Right lobe of liver (tissue), 4 donors: ENCODE results near the gene FUT4.

Source experiments
- POLR2A ChIP-seq: fragments of 450-650 bp; IDR thresholded peaks from one replicate; pipeline ENCODE4 v1.6.1; 2017; ENCODE audit warnings: antibody characterized with exemption, mild to moderate bottlenecking
- TF ChIP-seq, protein P1 (sequence below), 4 donors: fragments of 200-600 bp in 3 of 4; fragments of 450-650 bp in 1 of 4; IDR thresholded peaks; one replicate each; pipeline versions ENCODE4 v1.5.1 to v1.8.0; 2016 to 2022; ENCODE audit warnings: antibody characterized with exemption in 4 of 4, mild to moderate bottlenecking in 2 of 4
- donor health status: DM: no; HTN: no; CAD: no.
- donor health status: DM: no; HTN: no; CAD: no.
- donor health status: DM: no; HTN: yes; CAD: no.

DNA sequence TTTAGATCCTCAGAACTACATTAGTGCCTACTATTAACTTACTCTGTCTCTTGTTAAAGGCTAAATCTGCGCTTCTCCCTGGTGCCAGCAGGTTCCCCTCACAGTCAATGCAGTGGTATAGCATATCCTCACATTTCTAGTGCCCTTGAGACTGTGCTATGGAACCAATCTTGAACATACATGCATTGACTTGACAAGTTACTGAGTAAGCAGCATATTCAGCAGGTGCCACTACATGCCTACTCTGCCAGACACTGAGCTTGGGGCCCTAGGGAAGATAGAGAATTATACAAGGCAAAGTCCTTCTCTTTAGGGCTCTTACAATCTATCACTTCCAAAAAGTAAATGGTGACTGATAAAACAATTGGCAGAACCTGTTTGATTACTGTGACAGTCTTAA lies 3.2 kb downstream of the FUT4 start:
- TF ChIP-seq, protein P1, sequence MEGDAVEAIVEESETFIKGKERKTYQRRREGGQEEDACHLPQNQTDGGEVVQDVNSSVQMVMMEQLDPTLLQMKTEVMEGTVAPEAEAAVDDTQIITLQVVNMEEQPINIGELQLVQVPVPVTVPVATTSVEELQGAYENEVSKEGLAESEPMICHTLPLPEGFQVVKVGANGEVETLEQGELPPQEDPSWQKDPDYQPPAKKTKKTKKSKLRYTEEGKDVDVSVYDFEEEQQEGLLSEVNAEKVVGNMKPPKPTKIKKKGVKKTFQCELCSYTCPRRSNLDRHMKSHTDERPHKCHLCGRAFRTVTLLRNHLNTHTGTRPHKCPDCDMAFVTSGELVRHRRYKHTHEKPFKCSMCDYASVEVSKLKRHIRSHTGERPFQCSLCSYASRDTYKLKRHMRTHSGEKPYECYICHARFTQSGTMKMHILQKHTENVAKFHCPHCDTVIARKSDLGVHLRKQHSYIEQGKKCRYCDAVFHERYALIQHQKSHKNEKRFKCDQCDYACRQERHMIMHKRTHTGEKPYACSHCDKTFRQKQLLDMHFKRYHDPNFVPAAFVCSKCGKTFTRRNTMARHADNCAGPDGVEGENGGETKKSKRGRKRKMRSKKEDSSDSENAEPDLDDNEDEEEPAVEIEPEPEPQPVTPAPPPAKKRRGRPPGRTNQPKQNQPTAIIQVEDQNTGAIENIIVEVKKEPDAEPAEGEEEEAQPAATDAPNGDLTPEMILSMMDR (IDR thresholded peaks at IDR 0.05): no peak
- no peak for TF ChIP-seq POLR2A
